Hepatocyte (in vitro differentiated cells): ENCODE measurements around the gene DAB2IP. TPM values are rescaled to one million over a fixed set of nuclear protein-coding genes. Genes with fewer than 3 reads are reported as not detected.

Source experiments
- DNase-seq: peaks from one replicate; pipeline ENCODE4 v3.0.0-alpha.2; 2016; ENCODE audit warnings: low spot score
- H2AFZ ChIP-seq: fragments of 200-600 bp; sonication (generic); 2 replicates; pipeline ENCODE4 v1.6.0; 2016; ENCODE audit warnings: antibody characterized with exemption, mild to moderate bottlenecking
- H3K27ac ChIP-seq: fragments of 200-600 bp; sonication (generic); 2 replicates; pipeline ENCODE4 v1.5.1; 2016; ENCODE audit warnings: mild to moderate bottlenecking
- H3K27me3 ChIP-seq: fragments of 200-600 bp; sonication (generic); 2 replicates; pipeline ENCODE4 v1.6.1; 2016
- H3K36me3 ChIP-seq: fragments of 200-600 bp; sonication (generic); replicated peaks from 2 replicates; pipeline ENCODE4 v1.5.1; 2016; ENCODE audit warnings: low read depth; ENCODE audit not compliant: insufficient read depth
- H3K4me1 ChIP-seq: fragments of 200-600 bp; sonication (generic); 2 replicates; pipeline ENCODE4 v1.5.1; 2016; ENCODE audit warnings: mild to moderate bottlenecking, moderate library complexity; ENCODE audit not compliant: insufficient read depth
- H3K4me2 ChIP-seq: fragments of 200-600 bp; sonication (generic); 2 replicates; pipeline ENCODE4 v1.6.0; 2016
- H3K4me3 ChIP-seq: fragments of 200-600 bp; sonication (generic); 2 replicates; pipeline ENCODE4 v1.5.1; 2016; ENCODE audit warnings: mild to moderate bottlenecking
- H3K79me2 ChIP-seq: fragments of 200-600 bp; sonication (generic); 2 replicates; pipeline ENCODE4 v1.6.0; 2017; ENCODE audit warnings: mild to moderate bottlenecking
- H3K9me2 ChIP-seq: fragments of 200-600 bp; sonication (generic); replicated peaks from 2 replicates; pipeline ENCODE4 v1.6.0; 2017; ENCODE audit warnings: mild to moderate bottlenecking; ENCODE audit not compliant: insufficient read depth
- H3K9me3 ChIP-seq: fragments of 200-600 bp; sonication (generic); 2 replicates; pipeline ENCODE4 v1.5.1; 2016; ENCODE audit warnings: low read depth, mild to moderate bottlenecking
- H4K20me1 ChIP-seq: fragments of 200-600 bp; sonication (generic); 2 replicates; pipeline ENCODE4 v1.6.0; 2016; ENCODE audit warnings: mild to moderate bottlenecking; ENCODE audit not compliant: insufficient read depth, poor library complexity, severe bottlenecking
- CTCF ChIP-seq: fragments of 200-600 bp; sonication (generic); IDR thresholded peaks from 2 replicates; pipeline ENCODE4 v1.5.1; 2016; ENCODE audit warnings: antibody characterized with exemption, mild to moderate bottlenecking; ENCODE audit not compliant: poor library complexity
- EZH2 ChIP-seq: fragments of 200-600 bp; sonication (generic); IDR thresholded peaks from 2 replicates; pipeline ENCODE4 v1.6.1; 2016; ENCODE audit warnings: antibody characterized with exemption, mild to moderate bottlenecking, borderline replicate concordance
- EZH2phosphoT487 ChIP-seq: fragments of 200-600 bp; sonication (generic); IDR thresholded peaks from one replicate; pipeline ENCODE4 v1.6.1; 2018; ENCODE audit warnings: antibody characterized with exemption, mild to moderate bottlenecking, low read depth, moderate library complexity; ENCODE audit not compliant: unreplicated experiment, severe bottlenecking
- WGBS: methylation state at CpG from one replicate; pipeline ENCODE4 v1.1.6; 2016; ENCODE audit warnings: low lambda C conversion rate; ENCODE audit errors: missing lambda C conversion rate; 5-methylcytosine and 5-hydroxymethylcytosine counted together
- polyA plus RNA-seq: library from polyadenylated mRNA; unstranded; fragments of >200 nt; fragmentation: Nextera tagmentation; extraction: Ambion mirVana; gene quantifications from 2 replicates; pipeline ENCODE4 v1.2.1, GENCODE V29; 2016
- total RNA-seq: library from RNA; depleted of rRNA; stranded (reverse); fragments of >200 nt; gene quantifications from 2 replicates; pipeline ENCODE4 v1.2.3, GENCODE V29; 2014

DAB2IP gene
- total and polyA plus RNA-seq, 2 experiments from 2014 or later, result 11.6 to 31.0 TPM

- H2AFZ ChIP-seq, result no peak overlapping the region
- no peak for DNase-seq
- no peaks in the 10 kb centered on the region for H3K79me2 ChIP-seq
- H4K20me1 ChIP-seq, result no peaks in the 10 kb centered on the region
- H3K4me3 ChIP-seq, result no peak overlapping the region
- no peak overlapping the region for H3K27ac ChIP-seq
- H3K4me1 ChIP-seq, result peaks cover 15% of the 10 kb centered on the region
- 90% methylated on average over 27 of the region's 34 CpGs for WGBS
- H3K27me3 ChIP-seq, result no peaks in the 10 kb centered on the region
- no peak overlapping the region for H3K4me2 ChIP-seq
- TF ChIP-seq EZH2 (no peak), EZH2phosphoT487 (no peak), CTCF (no peak)
- no peaks in the 10 kb centered on the region for H3K9me2 ChIP-seq
- H3K9me3 ChIP-seq, result no peaks in the 10 kb centered on the region
- H3K36me3 ChIP-seq, result no peaks in the 10 kb centered on the region
Measured at GRCh38 chr9:121822093-121823085, 171.0 kb downstream of the DAB2IP start.

- Histone ChIP-seq H3K4me3 (no peak overlapping the region), H3K9me3 (no peaks in the 10 kb centered on the region), H2AFZ (no peak overlapping the region), H3K27ac (no peak overlapping the region), H3K27me3 (no peaks in the 10 kb centered on the region), H3K9me2 (no peaks in the 10 kb centered on the region), H3K4me2 (no peak overlapping the region), H4K20me1 (no peaks in the 10 kb centered on the region), H3K36me3 (no peaks in the 10 kb centered on the region), H3K4me1 (peaks cover 15% of the 10 kb centered on the region), H3K79me2 (no peaks in the 10 kb centered on the region)
- TF ChIP-seq EZH2phosphoT487, result no peak
- DNase-seq, result no peak
- 74% methylated on average over 13 of the region's 13 CpGs for WGBS
Measured at GRCh38 chr9:121823451-121824169, 172.2 kb downstream of the DAB2IP start.

GRCh38 chr9:121824651-121825030 is 173.2 kb downstream of the DAB2IP start:
- no peak overlapping the region for H3K4me2 ChIP-seq
- no peak overlapping the region for H3K27ac ChIP-seq
- no peaks in the 10 kb centered on the region for H3K9me2 ChIP-seq
- H3K27me3 ChIP-seq, result no peaks in the 10 kb centered on the region
- H4K20me1 ChIP-seq, result no peaks in the 10 kb centered on the region
- no peaks in the 10 kb centered on the region for H3K79me2 ChIP-seq
- H3K36me3 ChIP-seq, result no peaks in the 10 kb centered on the region
- H2AFZ ChIP-seq, result no peak overlapping the region
- no peaks in the 10 kb centered on the region for H3K9me3 ChIP-seq
- DNase-seq, result no peak
- H3K4me3 ChIP-seq, result no peak overlapping the region
- 57% methylated on average over 4 of the region's 4 CpGs for WGBS
- peaks cover 10% of the 10 kb centered on the region for H3K4me1 ChIP-seq
- TF ChIP-seq EZH2phosphoT487 (no peak), EZH2 (no peak), CTCF (no peak)
